C1 segment of cervical spinal cord (tissue), 14 donors: ENCODE data around the gene INPP4A.
"Not testable (repeated sequence)": the region's sequence is repeated elsewhere in the genome, so short reads cannot be mapped to it uniquely, and the experiment has no call there.

Source experiments
- DNase-seq, 14 donors: peaks; one replicate each; lab custom pipeline; 2025; lab: John Stamatoyannopoulos, UW

The INPP4A gene

GRCh38 chr2:98583816-98584618, 139.4 kb downstream of the INPP4A start:
- no peak for DNase-seq

GRCh38 chr2:98585386-98585785, 140.7 kb downstream of the INPP4A start:
- DNase-seq: no peak

GRCh38 chr2:98586551-98587140, 142.0 kb downstream of the INPP4A start:
- DNase-seq: no peak

GRCh38 chr2:98588880-98589431, 144.3 kb downstream of the INPP4A start:
- DNase-seq: no peak

GRCh38 chr2:98589489-98589888, 144.8 kb downstream of the INPP4A start:
- DNase-seq: no peak

GRCh38 chr2:98592565-98592964, 147.9 kb downstream of the INPP4A start:
- no peak for DNase-seq

GRCh38 chr2:98594665-98595064, 150.0 kb downstream of the INPP4A start:
- DNase-seq: not testable (repeated sequence)

- DNase-seq: no peak
Measured at GRCh38 chr2:98598781-98599428, 154.2 kb downstream of the INPP4A start.

- DNase-seq: peak in 1 of 14 donors; percentile 11
Measured at GRCh38 chr2:98601532-98602132, 157.0 kb downstream of the INPP4A start.

- DNase-seq: no peak
Measured at GRCh38 chr2:98604547-98604946, 159.9 kb downstream of the INPP4A start.

- DNase-seq: no peak
Measured at GRCh38 chr2:98605076-98605475, 160.4 kb downstream of the INPP4A start.

- DNase-seq: no peak
Measured at GRCh38 chr2:98606431-98606830, 161.8 kb downstream of the INPP4A start.

GRCh38 chr2:98607104-98607503, 162.4 kb downstream of the INPP4A start:
- no peak for DNase-seq

GRCh38 chr2:98607741-98608115, 163.1 kb downstream of the INPP4A start:
- no peak for DNase-seq

GRCh38 chr2:98608116-98608961, 163.7 kb downstream of the INPP4A start, which contains the start of the genes COA5 and UNC50:
COA5 (minus strand) TSS chr2:98608512; CDS start chr2:98608405, 107 bp downstream.
UNC50 (plus strand) TSS chr2:98608589; CDS start chr2:98609760, 1,171 bp downstream.
- DNase-seq: peak; percentile 42 to 93 (median 78)

GRCh38 chr2:98608962-98609604, 164.4 kb downstream of the INPP4A start:
- DNase-seq: peak in 4 of 14 donors; percentile 26 to 54 (median 34)

GRCh38 chr2:98614024-98614739, 169.5 kb downstream of the INPP4A start:
- no peak for DNase-seq

GRCh38 chr2:98615481-98615880, 170.8 kb downstream of the INPP4A start:
- no peak for DNase-seq

- DNase-seq: no peak
Measured at GRCh38 chr2:98617149-98617548, 172.5 kb downstream of the INPP4A start.

- DNase-seq: peak in 2 of 14 donors; percentile 15 to 34
Measured at GRCh38 chr2:98623657-98624056, 179.0 kb downstream of the INPP4A start.
